Stomach (tissue), 9 donors: ENCODE data around the gene PNLIPRP1. TPM values are rescaled to one million over a fixed set of nuclear protein-coding genes. Genes with fewer than 3 reads are reported as not detected.

Experiments used
- DNase-seq, 2 donors: peaks; one replicate each; pipeline versions ENCODE4 v3.0.0 to v3.0.0-alpha.2; 2013 to 2019
- H3K27ac ChIP-seq, 5 donors: fragments of 200-600 bp in 4 of 5; sonication (generic) in 4 of 5; one replicate each; pipeline ENCODE4 v1.5.1; 2013 to 2019; ENCODE audit warnings: mild to moderate bottlenecking in 1 of 5, moderate library complexity in 1 of 5
- H3K27me3 ChIP-seq, 3 donors: fragments of 200-600 bp; sonication (generic); one replicate each; pipeline ENCODE4 v1.5.1; 2017 to 2019; ENCODE audit warnings: mixed run types in 1 of 3
- H3K36me3 ChIP-seq, 4 donors: fragments of 200-600 bp; sonication (generic); 1 replicate in 3 of 4; 2 replicates in 1 of 4; pipeline ENCODE4 v1.5.1; 2016 to 2019
- H3K4me1 ChIP-seq, 4 donors: fragments of 200-600 bp; sonication (generic); one replicate each; pipeline ENCODE4 v1.5.1; 2016 to 2019
- H3K4me3 ChIP-seq, 4 donors: fragments of 200-600 bp; sonication (generic) in 3 of 4; one replicate each; pipeline ENCODE4 v1.5.1; 2016 to 2019; ENCODE audit warnings: mild to moderate bottlenecking in 1 of 4
- H3K9me3 ChIP-seq, 4 donors: fragments of 200-600 bp; sonication (generic); one replicate each; pipeline ENCODE4 v1.5.1; 2016 to 2019
- CTCF ChIP-seq, 7 experiments: fragments of 450-650 bp in 4 of 7; fragments of 200-600 bp in 3 of 7; sonication (generic) in 3 of 7; IDR thresholded peaks; one replicate each; pipeline ENCODE4 v1.5.1; 2016 to 2019; ENCODE audit warnings: antibody characterized with exemption in 7 of 7, control low read depth in 2 of 7, mild to moderate bottlenecking in 1 of 7
- EP300 ChIP-seq: sonication (generic); formaldehyde crosslinking; IDR thresholded peaks from one replicate; pipeline ENCODE4 v1.6.1; 2017; ENCODE audit warnings: antibody characterized with exemption
- POLR2A ChIP-seq, 4 donors: fragments of 450-650 bp; IDR thresholded peaks; one replicate each; pipeline ENCODE4 v1.6.1; 2016; ENCODE audit warnings: antibody characterized with exemption in 4 of 4, control low read depth in 2 of 4, mild to moderate bottlenecking in 1 of 4, moderate library complexity in 1 of 4
- POLR2AphosphoS5 ChIP-seq, 3 donors: sonication (generic); formaldehyde crosslinking; IDR thresholded peaks; one replicate each; pipeline ENCODE4 v1.6.1; 2016; ENCODE audit warnings: antibody characterized with exemption in 3 of 3
- WGBS, 5 donors: extraction: QIAGEN DNeasy Blood & Tissue Kit in 3 of 5; methylation state at CpG; one replicate each; pipeline versions ENCODE4 v1.1.5 to v1.1.7; 2013 to 2018; 5-methylcytosine and 5-hydroxymethylcytosine counted together
- intact Hi-C: fragments of 100-400 bp; cut with DNase I; formaldehyde crosslinking; loops from one replicate; pipeline ENCODE4 v1.15.1; 2023; ENCODE audit warnings: low total_unique reads
- polyA plus RNA-seq, 3 donors: library from polyadenylated mRNA; stranded (reverse); fragments of 200-250 nt; gene quantifications; one replicate each; pipeline ENCODE4 v1.2.3, GENCODE V29; 2013
- total RNA-seq, 5 donors: library from RNA; depleted of rRNA; stranded (reverse); fragments of >200 nt; gene quantifications; one replicate each; pipeline versions ENCODE4 v1.1.0 to v1.2.3, GENCODE V29; 2014 to 2016
- donor health status: healthy with polysubstance abuse.
- donor health status: Bipolar disorder and iron deficiency.
- donor health status: healthy.

The PNLIPRP1 gene
- total and polyA plus RNA-seq, 8 donors: 0.18 to 9.2 (median 0.81) TPM; not detected in 5

GRCh38 chr10:116574797-116575196, 16.0 kb upstream of the PNLIPRP1 start:
- 72 to 92% (median 79%) methylated on average over 3 of the region's 3 CpGs for WGBS, 5 donors
- Histone ChIP-seq H3K36me3 (no peaks in the 10 kb centered on the region), H3K4me3 (no peak overlapping the region), H3K9me3 (no peaks in the 10 kb centered on the region), H3K27ac (no peak overlapping the region), H3K27me3 (no peaks in the 10 kb centered on the region), H3K4me1 (no peaks in the 10 kb centered on the region)
- no peak for DNase-seq
- TF ChIP-seq CTCF (IDR thresholded peaks at IDR 0.05) (no peak), POLR2A (IDR thresholded peaks at IDR 0.05) (no peak), POLR2AphosphoS5 (IDR thresholded peaks at IDR 0.05) (no peak), EP300 (no peak)
- intact Hi-C loops: no loop called here

GRCh38 chr10:116587878-116588591, 2.7 kb upstream of the PNLIPRP1 start:
- H3K4me1 ChIP-seq: peaks cover 0 to 20% (median 7%) of the 10 kb centered on the region in 4 donors
- no peaks in the 10 kb centered on the region for H3K36me3 ChIP-seq
- H3K27me3 ChIP-seq: peaks cover 0 to 17% (median 0%) of the 10 kb centered on the region in 3 donors
- H3K9me3 ChIP-seq: no peaks in the 10 kb centered on the region
- no peak for DNase-seq
- H3K4me3 ChIP-seq: no peak overlapping the region
- intact Hi-C loops: no loop called here
- WGBS, 5 donors: 83 to 94% (median 90%) methylated on average over 8 of the region's 8 CpGs
- no peak overlapping the region for H3K27ac ChIP-seq
- TF ChIP-seq EP300 (no peak), CTCF (IDR thresholded peaks at IDR 0.05) (no peak), POLR2A (IDR thresholded peaks at IDR 0.05) (no peak), POLR2AphosphoS5 (IDR thresholded peaks at IDR 0.05) (no peak)

- 87 to 97% (median 90%) methylated on average over 2 of the region's 2 CpGs for WGBS, 5 donors
- intact Hi-C loops: no loop called here
- peaks cover 0 to 20% (median 7%) of the 10 kb centered on the region in 4 donors for H3K4me1 ChIP-seq
These were observed 1.8 kb upstream of the PNLIPRP1 start for GRCh38 chr10:116588995-116589394.

GRCh38 chr10:116589926-116590325, 833 bp upstream of the PNLIPRP1 start:
- Histone ChIP-seq H3K4me1 (peaks cover 0 to 20% (median 7%) of the 10 kb centered on the region in 4 donors), H3K27me3 (peaks cover 0 to 24% (median 0%) of the 10 kb centered on the region in 3 donors), H3K27ac (no peak overlapping the region), H3K9me3 (no peaks in the 10 kb centered on the region), H3K36me3 (no peaks in the 10 kb centered on the region), H3K4me3 (no peak overlapping the region)
- peak; percentile 59 to 71 for DNase-seq
- TF ChIP-seq CTCF (IDR thresholded peaks at IDR 0.05) (no peak), POLR2AphosphoS5 (IDR thresholded peaks at IDR 0.05) (peak in 1 of 3 donors; percentile 28)
- 23 to 57% (median 43%) methylated on average over 2 of the region's 2 CpGs for WGBS, 5 donors
- intact Hi-C loops: no loop called here

More at GRCh38 chr10:116588995-116589394, 1.8 kb upstream of the PNLIPRP1 start:
- peaks cover 0 to 17% (median 0%) of the 10 kb centered on the region in 3 donors for H3K27me3 ChIP-seq
- no peaks in the 10 kb centered on the region for H3K36me3 ChIP-seq
- H3K27ac ChIP-seq: no peak overlapping the region
- TF ChIP-seq POLR2AphosphoS5 (IDR thresholded peaks at IDR 0.05): no peak
- TF ChIP-seq EP300: no peak
- TF ChIP-seq POLR2A (IDR thresholded peaks at IDR 0.05): no peak
- TF ChIP-seq CTCF (IDR thresholded peaks at IDR 0.05): no peak
- H3K4me3 ChIP-seq: no peak overlapping the region
- no peaks in the 10 kb centered on the region for H3K9me3 ChIP-seq
- DNase-seq: no peak
